Measurements from ENCODE around the gene TRERF1.
"Not testable (repeated sequence)": the region's sequence is repeated elsewhere in the genome, so short reads cannot be mapped to it uniquely, and the experiment has no call there.

The TRERF1 gene

DNA sequence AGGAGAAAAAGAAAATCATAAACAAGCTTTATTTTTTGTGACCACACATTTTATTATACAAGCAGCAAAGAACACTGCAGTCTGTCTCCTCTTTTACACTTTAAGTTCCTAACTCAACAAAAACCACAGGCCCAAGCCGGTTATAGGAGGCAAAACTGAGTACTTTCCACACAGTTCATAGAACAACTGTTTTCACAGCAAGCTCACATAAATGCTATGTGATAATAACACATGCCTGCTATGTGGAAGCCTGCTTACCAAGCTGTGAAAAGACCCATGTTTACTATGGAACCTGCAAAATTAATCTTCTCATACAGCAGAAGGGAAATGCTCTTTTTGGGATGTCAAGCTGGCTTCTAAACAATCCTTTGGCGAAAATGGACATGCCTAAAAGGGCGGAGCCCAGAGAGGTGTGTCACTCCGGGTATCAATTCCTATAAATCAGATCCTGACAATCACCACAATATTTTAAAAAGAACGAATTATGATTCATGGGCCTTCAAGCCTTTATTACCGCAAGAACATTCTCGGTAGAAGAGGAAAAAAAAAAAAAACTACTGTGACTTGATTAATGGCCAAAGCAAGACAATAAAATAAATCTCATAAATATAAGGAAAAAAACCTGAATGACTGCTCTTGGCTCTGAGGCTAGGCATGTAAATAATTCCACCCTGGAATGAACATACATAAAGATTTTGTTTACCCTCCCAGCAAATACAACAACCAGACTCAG lies 2.6 kb downstream of the TRERF1 start:
- Histone ChIP-seq H3K9me3 (ENCODE audit: low read length) (no peaks in the 10 kb centered on the region), H3K4me3 (ENCODE audit: low read depth in 1 of 2, low read length in 2 of 2) (peak overlapping the region in 1 of 2 donors; percentile 76), H3K27me3 (ENCODE audit: control insufficient read depth in 1 of 2, insufficient read depth in 2 of 2, low read length in 2 of 2) (no peaks in the 10 kb centered on the region), H3K36me3 (ENCODE audit: insufficient read depth, low read length) (no peaks in the 10 kb centered on the region), H3K9ac (ENCODE audit: low read length) (peak overlapping the region; percentile 14), H3K4me1 (ENCODE audit: insufficient read depth, low read length) (peaks cover 24% of the 10 kb centered on the region), H3K27ac (ENCODE audit: low read depth, low read length) (peak overlapping the region; percentile 77)

- Histone ChIP-seq H3K9ac (ENCODE audit: low read length) (no peak overlapping the region), H3K27me3 (ENCODE audit: control insufficient read depth in 1 of 2, insufficient read depth in 2 of 2, low read length in 2 of 2) (no peaks in the 10 kb centered on the region), H3K9me3 (ENCODE audit: low read length) (no peaks in the 10 kb centered on the region), H3K4me1 (ENCODE audit: insufficient read depth, low read length) (peaks cover 30% of the 10 kb centered on the region), H3K36me3 (ENCODE audit: insufficient read depth, low read length) (no peaks in the 10 kb centered on the region), H3K4me3 (ENCODE audit: low read depth in 1 of 2, low read length in 2 of 2) (no peak overlapping the region), H3K27ac (ENCODE audit: low read depth, low read length) (peak overlapping the region; percentile 12)
Measured at GRCh38 chr6:42448391-42448790, 3.3 kb downstream of the TRERF1 start.

GRCh38 chr6:42446996-42447395 lies 4.7 kb downstream of the TRERF1 start:
- H3K36me3 ChIP-seq (ENCODE audit: insufficient read depth, low read length), result no peaks in the 10 kb centered on the region
- no peaks in the 10 kb centered on the region for H3K27me3 ChIP-seq (ENCODE audit: control insufficient read depth in 1 of 2, insufficient read depth in 2 of 2, low read length in 2 of 2)
- no peak overlapping the region for H3K9ac ChIP-seq (ENCODE audit: low read length)
- H3K9me3 ChIP-seq (ENCODE audit: low read length), result no peaks in the 10 kb centered on the region
- no peak overlapping the region for H3K4me3 ChIP-seq (ENCODE audit: low read depth in 1 of 2, low read length in 2 of 2)
- H3K4me1 ChIP-seq (ENCODE audit: insufficient read depth, low read length), result peaks cover 41% of the 10 kb centered on the region
- H3K27ac ChIP-seq (ENCODE audit: low read depth, low read length), result no peak overlapping the region

GRCh38 chr6:42446370-42446769 lies 5.4 kb downstream of the TRERF1 start:
- Histone ChIP-seq H3K27me3 (ENCODE audit: control insufficient read depth in 1 of 2, insufficient read depth in 2 of 2, low read length in 2 of 2) (no peaks in the 10 kb centered on the region), H3K9me3 (ENCODE audit: low read length) (no peaks in the 10 kb centered on the region), H3K4me1 (ENCODE audit: insufficient read depth, low read length) (peaks cover 47% of the 10 kb centered on the region), H3K9ac (ENCODE audit: low read length) (no peak overlapping the region), H3K36me3 (ENCODE audit: insufficient read depth, low read length) (no peaks in the 10 kb centered on the region), H3K4me3 (ENCODE audit: low read depth in 1 of 2, low read length in 2 of 2) (no peak overlapping the region), H3K27ac (ENCODE audit: low read depth, low read length) (no peak overlapping the region)

GRCh38 chr6:42445955-42446354 lies 5.8 kb downstream of the TRERF1 start:
- H3K4me1 ChIP-seq (ENCODE audit: insufficient read depth, low read length), result peaks cover 51% of the 10 kb centered on the region
- not testable (repeated sequence) for H3K4me3 ChIP-seq (ENCODE audit: low read depth in 1 of 2, low read length in 2 of 2); H3K27ac ChIP-seq (ENCODE audit: low read depth, low read length); H3K27me3 ChIP-seq (ENCODE audit: control insufficient read depth in 1 of 2, insufficient read depth in 2 of 2, low read length in 2 of 2); H3K36me3 ChIP-seq (ENCODE audit: insufficient read depth, low read length); H3K9me3 ChIP-seq (ENCODE audit: low read length); H3K9ac ChIP-seq (ENCODE audit: low read length)

DNA sequence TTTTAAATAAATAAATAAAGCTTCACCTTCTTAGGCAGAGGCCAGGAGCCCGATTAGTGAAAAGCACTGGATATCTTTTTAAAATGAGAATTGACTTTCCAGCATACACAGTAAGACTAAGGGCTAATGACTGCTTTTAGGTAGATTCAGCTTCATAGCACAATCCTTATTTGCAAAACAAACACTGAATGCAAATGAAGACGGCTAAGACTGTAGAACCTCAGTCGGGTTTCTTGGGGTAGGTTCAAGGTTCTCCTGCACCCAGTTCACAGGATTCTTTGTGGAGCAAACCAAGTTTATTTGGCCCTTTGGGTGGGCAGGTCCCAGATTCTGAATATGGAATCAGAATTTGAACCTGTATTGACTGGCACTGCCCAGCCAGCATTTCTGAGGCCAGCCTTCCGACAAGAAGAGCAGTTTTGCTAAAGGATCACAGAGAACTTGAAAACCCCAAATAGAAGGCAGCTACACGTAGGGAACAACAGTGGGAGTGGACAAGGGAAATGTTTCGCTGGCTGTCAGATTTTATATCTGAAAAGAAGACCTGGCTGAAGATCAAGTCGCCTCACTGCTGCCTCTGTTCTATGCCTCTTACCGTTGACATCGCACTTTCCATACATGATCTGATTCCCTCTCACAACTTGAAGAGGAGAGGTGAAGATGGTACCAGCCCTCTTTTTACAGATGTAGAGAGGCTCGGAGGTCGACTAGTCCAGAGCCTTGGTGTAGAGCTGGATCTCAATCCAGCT lies 8.2 kb downstream of the TRERF1 start:
- H3K27ac ChIP-seq (ENCODE audit: low read depth, low read length), result peak overlapping the region; percentile 69
- H3K9ac ChIP-seq (ENCODE audit: low read length), result peak overlapping the region; percentile 53

DNA sequence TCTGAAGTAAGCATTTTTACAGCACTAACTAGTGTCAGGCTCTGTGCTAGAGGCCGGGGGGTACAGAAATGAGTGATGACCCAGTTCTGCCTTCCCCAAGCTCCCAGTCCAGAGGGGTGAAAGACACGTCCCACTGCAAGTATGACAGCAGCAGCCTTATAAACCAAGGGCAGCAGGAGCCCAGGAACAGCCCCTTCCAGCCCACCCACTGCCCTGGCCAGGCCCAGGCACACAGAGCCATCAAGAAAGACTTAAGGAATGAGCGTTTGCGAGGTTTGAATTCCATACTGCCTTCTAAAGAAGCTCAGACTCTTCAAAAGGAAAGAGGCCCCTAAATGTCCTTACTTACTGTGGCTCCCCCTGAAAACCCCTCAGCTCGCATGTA lies 10.0 kb downstream of the TRERF1 start:
- no peaks in the 10 kb centered on the region for H3K36me3 ChIP-seq (ENCODE audit: insufficient read depth, low read length)
- H3K4me1 ChIP-seq (ENCODE audit: insufficient read depth, low read length), result peaks cover 43% of the 10 kb centered on the region
- H3K27ac ChIP-seq (ENCODE audit: low read depth, low read length), result peak overlapping the region; percentile 25
- no peaks in the 10 kb centered on the region for H3K27me3 ChIP-seq (ENCODE audit: control insufficient read depth in 1 of 2, insufficient read depth in 2 of 2, low read length in 2 of 2)
- H3K4me3 ChIP-seq (ENCODE audit: low read depth in 1 of 2, low read length in 2 of 2), result peak overlapping the region in 1 of 2 donors; percentile 46
- peak overlapping the region; percentile 8 for H3K9ac ChIP-seq (ENCODE audit: low read length)
- no peaks in the 10 kb centered on the region for H3K9me3 ChIP-seq (ENCODE audit: low read length)

More for the DNA sequence above, 8.2 kb downstream of the TRERF1 start:
- peak overlapping the region; percentile 9 to 36 for H3K4me3 ChIP-seq (ENCODE audit: low read depth in 1 of 2, low read length in 2 of 2)
- H3K27me3 ChIP-seq (ENCODE audit: control insufficient read depth in 1 of 2, insufficient read depth in 2 of 2, low read length in 2 of 2), result no peaks in the 10 kb centered on the region
- H3K9me3 ChIP-seq (ENCODE audit: low read length), result no peaks in the 10 kb centered on the region
- peaks cover 49% of the 10 kb centered on the region for H3K4me1 ChIP-seq (ENCODE audit: insufficient read depth, low read length)
- no peaks in the 10 kb centered on the region for H3K36me3 ChIP-seq (ENCODE audit: insufficient read depth, low read length)

DNA sequence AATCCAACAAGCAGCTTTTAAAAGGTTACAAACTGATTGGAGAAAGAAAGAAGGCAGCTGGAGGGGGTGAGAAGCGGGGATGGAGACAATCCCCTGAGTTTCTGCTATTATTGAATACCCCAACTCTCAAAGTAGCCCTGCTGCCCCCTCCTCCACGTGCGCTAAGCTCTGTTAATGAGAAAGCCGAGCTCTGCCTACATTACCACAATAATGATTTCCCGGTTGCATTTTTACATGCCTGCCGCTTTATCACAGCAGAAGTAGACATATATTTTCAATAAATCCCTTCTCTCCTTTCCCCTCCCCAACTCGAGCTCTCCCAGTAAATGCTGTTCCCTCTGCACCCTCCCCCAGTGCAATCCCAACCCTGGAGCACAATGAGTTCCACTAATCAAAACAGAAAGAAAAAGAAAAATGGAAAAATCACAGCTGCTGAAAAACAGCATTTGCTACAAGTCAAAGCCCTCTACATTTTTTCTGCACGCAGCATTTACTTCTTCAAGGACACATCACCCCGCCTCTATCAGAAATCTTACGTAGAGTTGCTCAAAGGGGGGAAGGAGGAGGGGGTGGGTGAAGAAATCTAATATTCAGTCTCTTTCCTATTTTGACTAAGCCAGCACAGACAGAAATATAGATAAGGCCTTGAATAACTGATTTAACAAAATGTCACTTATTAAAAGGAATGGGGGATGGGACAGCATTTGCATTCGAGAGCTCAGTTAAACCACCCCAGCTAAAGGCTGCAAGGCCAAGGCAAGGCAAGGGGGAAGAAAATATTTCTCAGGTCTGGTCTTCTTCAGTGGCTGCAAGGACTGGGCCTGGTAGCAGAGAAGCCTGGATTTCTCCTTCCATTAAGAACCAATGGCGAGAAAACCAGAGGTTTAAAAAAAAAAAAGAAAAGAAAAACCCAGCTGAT lies 10.7 kb downstream of the TRERF1 start:
- Histone ChIP-seq H3K4me1 (ENCODE audit: insufficient read depth, low read length) (peaks cover 43% of the 10 kb centered on the region), H3K4me3 (ENCODE audit: low read depth in 1 of 2, low read length in 2 of 2) (peak overlapping the region; percentile 12 to 46), H3K9me3 (ENCODE audit: low read length) (no peaks in the 10 kb centered on the region), H3K9ac (ENCODE audit: low read length) (peak overlapping the region; percentile 12), H3K27ac (ENCODE audit: low read depth, low read length) (peak overlapping the region; percentile 25), H3K27me3 (ENCODE audit: control insufficient read depth in 1 of 2, insufficient read depth in 2 of 2, low read length in 2 of 2) (no peaks in the 10 kb centered on the region), H3K36me3 (ENCODE audit: insufficient read depth, low read length) (no peaks in the 10 kb centered on the region)

DNA sequence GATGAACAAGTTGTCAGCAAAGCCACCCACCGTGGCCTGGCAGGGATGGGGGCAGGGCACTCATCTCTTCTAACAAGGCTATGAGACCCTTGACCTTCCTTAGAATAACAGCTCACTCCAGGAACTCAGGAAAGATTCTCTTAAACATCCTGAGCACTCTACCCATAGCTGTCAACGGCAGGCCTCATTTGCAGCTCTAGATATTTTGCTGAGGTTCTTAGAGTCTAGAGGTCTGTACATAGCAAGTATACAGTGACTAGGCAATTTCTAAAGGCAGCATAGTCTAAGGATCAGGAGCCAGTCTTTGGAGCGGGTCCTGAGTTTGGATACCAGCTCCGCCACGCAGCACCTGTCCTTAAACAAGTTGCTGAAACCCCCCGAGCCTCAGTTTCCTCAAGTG lies 11.7 kb downstream of the TRERF1 start:
- no peak overlapping the region for H3K9ac ChIP-seq (ENCODE audit: low read length)
- peak overlapping the region; percentile 68 for H3K27ac ChIP-seq (ENCODE audit: low read depth, low read length)
- H3K4me3 ChIP-seq (ENCODE audit: low read depth in 1 of 2, low read length in 2 of 2), result peak overlapping the region in 1 of 2 donors; percentile 46
- no peaks in the 10 kb centered on the region for H3K27me3 ChIP-seq (ENCODE audit: control insufficient read depth in 1 of 2, insufficient read depth in 2 of 2, low read length in 2 of 2)
- H3K4me1 ChIP-seq (ENCODE audit: insufficient read depth, low read length), result peaks cover 43% of the 10 kb centered on the region
- no peaks in the 10 kb centered on the region for H3K9me3 ChIP-seq (ENCODE audit: low read length)
- no peaks in the 10 kb centered on the region for H3K36me3 ChIP-seq (ENCODE audit: insufficient read depth, low read length)

- no peaks in the 10 kb centered on the region for H3K27me3 ChIP-seq (ENCODE audit: control insufficient read depth in 1 of 2, insufficient read depth in 2 of 2, low read length in 2 of 2)
- no peak overlapping the region for H3K4me3 ChIP-seq (ENCODE audit: low read depth in 1 of 2, low read length in 2 of 2)
- no peak overlapping the region for H3K27ac ChIP-seq (ENCODE audit: low read depth, low read length)
- H3K9ac ChIP-seq (ENCODE audit: low read length), result no peak overlapping the region
- H3K9me3 ChIP-seq (ENCODE audit: low read length), result no peaks in the 10 kb centered on the region
- H3K36me3 ChIP-seq (ENCODE audit: insufficient read depth, low read length), result no peaks in the 10 kb centered on the region
- peaks cover 24% of the 10 kb centered on the region for H3K4me1 ChIP-seq (ENCODE audit: insufficient read depth, low read length)
Measured at GRCh38 chr6:42436825-42437224, 14.9 kb downstream of the TRERF1 start.

DNA sequence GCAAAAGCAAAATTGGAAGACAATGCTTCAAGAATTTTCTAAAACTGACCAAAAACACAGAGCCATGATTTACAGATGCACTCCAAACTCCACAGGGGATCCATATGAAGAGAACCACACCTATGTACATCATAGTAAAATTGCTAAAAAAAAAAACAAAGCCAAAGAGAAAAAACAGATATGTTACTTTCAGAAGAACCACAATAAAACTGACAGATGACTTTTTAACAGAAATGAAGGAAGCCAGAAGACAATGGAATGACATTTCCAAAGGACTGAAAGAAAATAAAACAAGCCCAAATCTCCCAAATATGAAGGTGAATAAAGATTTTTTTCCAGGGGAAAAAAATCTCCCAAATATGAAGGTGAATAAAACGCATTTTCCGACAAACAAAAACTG lies 17.5 kb downstream of the TRERF1 start:
- Histone ChIP-seq H3K4me3 (ENCODE audit: low read depth in 1 of 2, low read length in 2 of 2) (no peak overlapping the region), H3K27me3 (ENCODE audit: control insufficient read depth in 1 of 2, insufficient read depth in 2 of 2, low read length in 2 of 2) (no peaks in the 10 kb centered on the region), H3K9me3 (ENCODE audit: low read length) (no peaks in the 10 kb centered on the region), H3K9ac (ENCODE audit: low read length) (no peak overlapping the region), H3K36me3 (ENCODE audit: insufficient read depth, low read length) (no peaks in the 10 kb centered on the region), H3K27ac (ENCODE audit: low read depth, low read length) (no peak overlapping the region), H3K4me1 (ENCODE audit: insufficient read depth, low read length) (no peaks in the 10 kb centered on the region)

All from muscle layer of colon (tissue), 2 donors.